Omental fat pad (tissue), 4 donors: ENCODE measurements around the gene CIAO3. TPM values are rescaled to one million over a fixed set of nuclear protein-coding genes. Genes with fewer than 3 reads are reported as not detected.

Experiments
- ATAC-seq: fragments of 150-250 bp; one replicate; pipeline ENCODE4 v1.9.1; 2016; ENCODE audit warnings: mild to moderate bottlenecking, moderate library complexity; ENCODE audit not compliant: low FRiP score
- DNase-seq: peaks from one replicate; pipeline ENCODE4 v3.0.0-alpha.2; 2019; ENCODE audit warnings: low spot score
- CTCF ChIP-seq, 3 donors: fragments of 450-650 bp; IDR thresholded peaks; one replicate each; pipeline ENCODE4 v1.5.1; 2016 to 2017; ENCODE audit warnings: antibody characterized with exemption in 3 of 3, mild to moderate bottlenecking in 3 of 3, moderate library complexity in 2 of 3
- total RNA-seq, 4 donors: library from RNA; depleted of rRNA; stranded (reverse); fragments of >200 nt; gene quantifications; one replicate each; pipeline ENCODE4 v1.1.0, GENCODE V29; 2016

Gene CIAO3
- total RNA-seq, 4 donors from 2014 or later = 17.6 to 26.8 (median 22.1) TPM

DNA sequence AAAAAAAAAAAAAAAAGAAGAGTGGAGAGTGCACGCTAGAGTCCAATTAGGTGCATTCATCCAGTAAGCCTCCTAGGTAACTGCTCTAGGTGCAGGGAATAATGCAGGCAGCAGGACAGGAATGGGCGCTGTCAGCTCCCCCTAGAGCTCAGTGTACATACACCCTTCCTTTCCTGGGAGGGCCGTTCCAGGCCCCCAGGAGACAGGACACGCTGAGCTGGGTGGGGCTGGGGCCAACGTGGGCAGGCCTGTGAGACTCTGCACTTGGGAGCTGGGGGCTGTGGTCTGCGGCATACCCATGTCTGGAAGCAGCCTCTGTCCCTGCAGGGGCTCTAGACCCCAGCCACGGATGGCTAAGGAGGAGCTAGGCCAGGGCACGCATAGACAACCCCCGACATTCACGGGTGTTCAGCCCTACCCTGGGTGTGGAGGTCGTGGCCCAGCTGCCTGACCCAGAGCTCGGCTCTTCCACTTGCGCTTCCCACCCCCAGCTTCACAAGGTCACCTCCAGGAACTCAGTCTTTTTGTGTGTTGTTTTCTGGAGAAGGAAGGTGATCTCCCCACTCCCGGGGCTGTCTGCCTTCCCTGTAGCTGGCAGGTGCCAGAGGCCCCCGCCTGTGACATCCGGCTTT is 20.9 kb downstream of the CIAO3 start:
- no peak for TF ChIP-seq CTCF (IDR thresholded peaks at IDR 0.05)
- ATAC-seq (no peak), DNase-seq (no peak)

- ATAC-seq (no peak), DNase-seq (no peak)
- TF ChIP-seq CTCF (IDR thresholded peaks at IDR 0.05) = no peak
Observed at GRCh38 chr16:718922-719321, 21.9 kb downstream of the CIAO3 start.

- DNase-seq (no peak), ATAC-seq (no peak)
- no peak for TF ChIP-seq CTCF (IDR thresholded peaks at IDR 0.05)
Observed at GRCh38 chr16:718389-718788, 22.4 kb downstream of the CIAO3 start.

DNA sequence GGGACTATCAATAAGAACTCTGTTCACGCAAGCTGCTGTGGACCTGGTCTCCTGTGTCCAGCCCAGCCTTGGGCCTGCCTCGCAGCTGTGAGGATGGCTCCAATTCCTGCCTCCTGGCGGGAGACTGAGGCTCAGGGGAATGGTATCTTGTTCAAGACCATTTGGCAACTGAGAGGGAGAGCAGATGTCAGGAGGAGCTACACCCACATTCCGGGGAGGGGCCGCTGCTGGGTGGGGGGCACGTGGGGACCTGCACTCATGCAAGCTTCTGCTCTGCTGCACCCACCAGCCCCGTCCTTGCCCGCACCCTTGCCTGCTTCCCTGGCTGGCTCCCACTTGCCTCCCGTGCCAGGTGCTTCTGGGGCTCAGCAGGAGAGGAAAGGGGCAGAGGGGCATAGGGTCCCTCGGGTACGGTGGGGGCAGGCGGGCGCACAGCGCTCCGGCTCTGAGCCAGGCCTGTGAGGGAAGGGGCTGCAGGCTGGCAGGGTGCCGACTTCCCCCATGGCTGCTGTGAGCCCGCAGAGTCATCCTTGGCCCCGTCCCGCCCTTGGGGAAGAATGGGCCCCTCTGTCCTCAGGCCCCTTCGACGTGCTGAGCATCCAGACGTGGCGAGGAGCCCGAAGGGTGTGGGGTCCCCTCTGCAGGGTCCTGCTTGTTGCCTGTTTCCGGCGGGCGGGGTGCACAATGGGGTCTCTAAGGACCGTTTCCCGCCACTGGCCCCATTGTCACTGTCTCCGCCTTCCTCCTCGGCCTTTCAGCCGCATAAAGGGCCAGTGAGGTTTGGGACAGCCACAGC is 23.1 kb downstream of the CIAO3 start:
- ATAC-seq (no peak), DNase-seq (no peak)
- no peak for TF ChIP-seq CTCF (IDR thresholded peaks at IDR 0.05)

DNA sequence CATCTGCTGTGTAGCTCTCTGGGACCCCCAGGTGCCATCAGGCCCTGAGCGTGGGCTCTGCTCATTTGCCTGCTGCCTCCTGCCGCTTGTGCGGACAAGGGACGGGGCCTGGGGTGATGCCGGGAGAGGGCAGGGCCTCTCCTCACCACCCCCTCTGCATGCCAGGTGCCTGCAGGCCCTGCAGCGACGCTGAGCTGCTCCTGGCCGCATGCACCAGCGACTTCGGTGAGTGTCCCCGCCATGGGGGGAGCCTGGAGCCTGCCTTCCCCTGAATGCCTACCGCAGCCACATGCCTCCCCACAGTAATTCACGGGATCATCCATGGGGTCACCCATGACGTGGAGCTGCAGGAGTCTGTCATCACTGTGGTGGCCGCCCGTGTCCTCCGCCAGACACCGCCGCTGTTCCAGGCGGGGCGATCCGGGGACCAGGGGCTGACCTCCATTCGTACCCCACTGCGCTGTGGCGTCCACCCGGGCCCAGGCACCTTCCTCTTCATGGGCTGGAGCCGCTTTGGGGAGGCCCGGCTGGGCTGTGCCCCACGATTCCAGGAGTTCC is 23.9 kb downstream of the CIAO3 start:
- DNase-seq = no peak
- ATAC-seq = no peak
- no peak for TF ChIP-seq CTCF (IDR thresholded peaks at IDR 0.05)

DNA sequence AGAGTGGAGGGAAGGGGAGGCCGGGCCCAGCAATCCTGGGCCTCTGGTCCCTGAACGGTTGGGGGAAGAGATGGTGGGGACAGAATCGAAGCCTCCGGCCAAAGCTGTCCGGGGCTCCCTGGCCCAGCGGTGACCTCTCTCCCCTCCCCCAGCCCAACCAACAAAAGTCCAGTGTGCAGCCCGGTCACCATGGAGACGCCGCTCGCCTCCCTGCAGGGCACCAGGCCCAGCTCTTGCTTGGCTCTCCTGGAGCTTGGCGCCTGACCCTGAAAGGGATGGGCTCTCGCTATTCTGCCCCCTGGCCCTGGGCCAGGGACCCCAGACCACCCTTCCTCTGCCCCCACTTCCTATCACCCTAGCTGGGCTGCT is 24.6 kb downstream of the CIAO3 start:
- no peak for TF ChIP-seq CTCF (IDR thresholded peaks at IDR 0.05)
- ATAC-seq (no peak), DNase-seq (no peak)
